CD4-positive, alpha-beta T cell treated with Interleukin-10 for 1 hour (primary cell): ENCODE results near the gene POU5F2.

Source experiments
- DNase-seq: peaks from one replicate; pipeline ENCODE4 v3.0.0-alpha.2; 2020

The POU5F2 gene, protein sequence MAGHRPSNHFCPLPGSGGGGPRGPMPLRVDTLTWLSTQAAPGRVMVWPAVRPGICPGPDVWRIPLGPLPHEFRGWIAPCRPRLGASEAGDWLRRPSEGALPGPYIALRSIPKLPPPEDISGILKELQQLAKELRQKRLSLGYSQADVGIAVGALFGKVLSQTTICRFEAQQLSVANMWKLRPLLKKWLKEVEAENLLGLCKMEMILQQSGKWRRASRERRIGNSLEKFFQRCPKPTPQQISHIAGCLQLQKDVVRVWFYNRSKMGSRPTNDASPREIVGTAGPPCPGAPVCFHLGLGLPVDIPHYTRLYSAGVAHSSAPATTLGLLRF

DNA sequence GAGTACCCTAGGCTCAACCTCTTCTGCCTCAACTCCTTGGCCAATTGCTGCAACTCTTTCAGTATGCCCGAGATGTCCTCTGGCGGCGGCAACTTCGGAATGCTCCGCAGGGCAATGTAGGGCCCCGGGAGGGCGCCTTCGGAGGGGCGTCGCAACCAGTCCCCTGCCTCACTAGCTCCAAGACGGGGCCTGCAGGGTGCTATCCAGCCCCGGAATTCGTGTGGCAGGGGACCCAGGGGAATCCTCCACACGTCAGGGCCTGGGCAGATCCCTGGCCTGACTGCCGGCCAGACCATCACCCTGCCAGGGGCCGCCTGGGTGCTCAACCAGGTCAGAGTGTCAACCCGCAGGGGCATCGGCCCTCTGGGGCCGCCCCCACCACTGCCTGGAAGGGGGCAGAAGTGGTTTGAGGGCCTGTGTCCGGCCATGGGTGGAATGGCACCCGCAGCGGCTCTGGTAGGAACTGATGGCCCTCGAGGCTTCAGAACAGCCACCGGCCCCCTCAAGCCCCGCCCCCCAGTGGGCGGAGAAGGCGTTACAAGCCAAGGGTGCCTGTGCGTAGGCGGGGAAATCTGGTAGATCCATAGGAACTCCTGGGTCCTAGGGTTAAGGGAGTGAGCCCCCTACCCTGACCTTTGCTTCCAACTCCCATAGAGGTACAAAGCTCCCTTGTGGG, at the start of gene POU5F2:
Gene POU5F2, minus strand, starts transcription at position 465 of the 676 bp plus-strand sequence. Its CDS starts 37 bp downstream, at position 428.
- DNase-seq = no peak

DNA sequence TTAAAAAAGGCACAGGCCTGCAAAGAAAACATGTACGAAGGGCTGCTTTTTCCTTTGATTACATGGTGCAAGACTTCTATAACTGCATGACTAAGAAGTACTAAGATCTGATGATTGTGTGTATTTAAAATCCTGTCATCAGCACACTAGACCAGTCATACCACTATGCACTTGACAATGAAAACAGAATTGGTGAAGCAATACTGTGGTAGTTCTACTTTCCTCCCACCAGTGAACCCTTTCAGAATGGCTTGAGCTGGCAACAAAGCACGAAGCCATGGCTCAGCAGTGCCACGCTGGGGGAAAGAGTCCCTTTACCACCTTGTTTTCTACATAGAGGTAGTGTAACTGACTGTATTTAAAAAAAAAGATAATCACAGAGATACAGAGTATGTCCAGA, 49.0 kb upstream of the POU5F2 start:
- DNase-seq = no peak

DNA sequence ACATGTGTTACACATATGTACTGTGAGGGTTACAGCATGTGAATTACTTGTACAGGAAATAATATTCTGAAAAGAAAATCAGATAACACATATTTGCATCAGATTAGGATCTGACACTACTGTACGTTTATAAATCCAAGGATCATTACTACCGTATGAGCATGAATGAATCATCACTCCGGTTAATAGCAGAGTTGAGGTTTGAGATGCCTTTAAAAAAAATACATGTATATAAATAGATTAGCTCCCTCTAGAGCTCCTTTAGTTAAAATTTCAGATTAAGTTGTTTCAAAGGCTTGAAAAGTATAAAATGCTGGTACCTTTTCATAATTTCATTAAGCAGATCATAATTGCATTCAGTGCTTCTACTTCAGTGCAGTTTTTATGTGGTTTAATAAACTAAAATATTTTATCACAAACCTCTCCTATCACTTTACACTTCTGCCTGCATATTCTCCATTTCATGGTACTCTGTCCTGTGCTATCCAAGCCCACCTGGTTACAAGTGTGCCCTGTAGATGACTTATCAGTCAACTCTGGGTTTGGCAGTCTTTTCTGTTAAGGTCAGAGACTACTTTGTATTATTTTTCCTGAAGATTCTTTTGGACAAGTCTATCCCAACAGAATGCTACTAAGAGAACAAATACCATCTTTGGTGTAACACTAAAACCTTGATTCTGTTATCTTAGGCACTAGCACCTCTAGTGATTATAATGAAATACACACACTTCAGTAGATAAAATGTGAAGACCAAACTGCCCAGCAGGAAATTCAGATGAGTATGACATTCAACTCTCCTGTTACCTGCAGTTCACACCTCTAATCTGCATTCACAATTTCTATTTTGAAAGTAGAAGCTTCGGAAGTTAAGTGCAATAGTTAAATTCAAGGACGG, 48.0 kb upstream of the POU5F2 start:
- no peak for DNase-seq

DNA sequence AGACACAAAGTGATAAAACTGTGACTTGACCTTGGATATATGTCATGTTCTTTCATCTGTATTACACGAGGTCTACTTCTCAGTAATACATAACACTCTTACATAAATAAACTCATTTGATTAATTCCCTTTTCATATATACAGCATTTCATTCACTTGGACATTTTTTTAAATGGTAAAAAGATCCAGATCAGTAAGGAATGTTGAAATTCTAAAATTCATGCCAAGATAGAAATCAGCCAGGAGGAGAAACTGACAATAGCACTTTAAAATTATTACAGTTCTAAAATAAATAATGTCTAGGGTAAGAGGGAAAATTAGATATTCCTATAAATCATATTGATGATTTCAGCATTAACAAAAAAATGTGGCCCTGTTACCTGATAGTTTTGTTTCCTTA, 46.2 kb upstream of the POU5F2 start:
- no peak for DNase-seq

DNA sequence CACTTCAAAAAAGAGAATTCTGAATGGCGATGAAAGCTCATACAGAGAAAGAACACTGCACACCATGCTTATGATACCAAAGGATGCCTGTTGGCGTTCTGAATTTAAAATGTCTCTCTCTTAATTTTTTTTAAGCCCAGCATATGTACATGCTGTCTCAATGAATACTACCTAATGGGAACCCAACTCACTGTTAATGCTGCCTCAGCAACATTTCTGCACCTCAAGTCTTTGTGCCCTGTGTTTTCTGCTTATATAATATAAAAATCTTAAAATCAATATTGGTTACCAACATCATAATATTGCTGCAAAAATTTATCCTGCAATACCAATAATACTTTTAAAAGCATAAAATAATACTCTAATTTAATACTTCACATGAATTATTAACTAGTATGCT, 44.1 kb upstream of the POU5F2 start:
- no peak for DNase-seq

DNA sequence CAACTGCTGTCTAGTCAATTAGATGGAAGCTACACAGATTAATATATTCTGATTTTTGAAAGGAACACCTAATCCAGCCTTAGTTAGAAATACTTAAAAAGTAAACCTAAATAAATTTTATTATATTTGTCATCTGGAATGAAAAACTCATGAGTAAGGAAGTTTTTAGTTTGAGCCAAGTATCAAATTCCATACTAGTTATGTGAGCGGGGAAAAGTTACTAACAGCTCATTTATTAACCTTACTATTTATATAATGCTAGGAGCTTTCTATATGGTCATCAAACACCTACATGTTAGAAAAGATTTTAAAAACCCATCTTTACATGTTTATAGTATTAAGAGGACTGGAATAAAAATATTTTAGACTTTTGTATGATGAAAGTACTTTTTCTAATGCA, 41.6 kb upstream of the POU5F2 start:
- DNase-seq = no peak

DNA sequence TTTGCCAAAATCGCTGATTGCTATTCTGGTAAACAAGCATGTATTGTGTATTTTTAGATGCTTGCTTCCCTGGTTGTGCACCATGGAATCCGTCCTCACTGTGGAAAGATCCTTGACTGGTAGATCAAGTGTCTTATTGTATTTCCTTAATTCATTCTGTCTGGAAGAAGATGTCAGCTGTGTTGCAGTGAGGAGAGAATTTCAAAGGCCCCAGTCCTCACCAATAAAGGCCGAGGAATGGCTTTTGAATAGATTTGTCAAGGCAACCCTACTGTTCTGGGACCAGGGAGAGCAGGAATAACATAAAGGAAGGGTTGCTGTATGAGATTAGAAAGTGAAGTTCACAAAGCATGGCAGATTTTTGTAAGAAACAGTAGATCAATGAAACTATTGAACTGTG, 36.2 kb upstream of the POU5F2 start:
- no peak for DNase-seq

DNA sequence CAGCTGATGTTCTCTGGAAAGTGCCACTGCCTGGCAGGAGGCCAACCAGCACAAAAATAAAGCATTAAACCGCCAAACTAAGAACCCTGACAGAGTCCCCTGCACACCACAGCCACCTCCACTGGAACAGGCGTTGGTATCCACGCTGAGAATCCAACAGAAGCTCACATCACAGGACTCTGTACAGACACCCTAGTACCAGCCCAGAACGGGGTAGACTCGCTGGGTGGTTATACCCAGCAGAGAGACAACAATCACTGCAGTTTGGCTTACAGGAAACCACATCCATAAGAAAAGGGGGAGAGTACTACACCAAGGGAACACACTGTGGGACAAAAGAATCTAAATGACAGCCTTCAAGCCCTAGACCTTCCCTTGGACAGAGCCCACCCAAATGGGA, 15.0 kb upstream of the POU5F2 start:
- DNase-seq = no peak

DNA sequence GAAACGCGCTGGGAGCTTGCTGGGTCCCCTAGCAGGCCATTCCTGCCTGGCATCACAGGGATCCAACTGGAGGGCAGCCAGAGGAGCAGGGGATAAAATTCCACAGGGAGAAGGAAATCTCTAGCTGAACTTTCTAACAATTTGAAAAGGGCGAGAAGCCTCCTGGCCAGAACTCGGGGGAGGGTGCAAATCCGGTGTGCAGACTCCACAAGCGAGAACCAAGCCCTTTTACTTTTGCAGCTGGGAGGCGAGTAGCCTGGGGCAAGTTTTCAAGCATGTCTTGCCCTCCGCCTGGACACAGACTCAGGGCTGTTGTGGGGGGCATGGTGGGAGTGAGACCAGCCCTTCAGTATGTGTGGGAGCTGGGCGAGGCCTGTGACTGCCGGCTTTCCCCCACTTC, 14.3 kb upstream of the POU5F2 start:
- no peak for DNase-seq

DNA sequence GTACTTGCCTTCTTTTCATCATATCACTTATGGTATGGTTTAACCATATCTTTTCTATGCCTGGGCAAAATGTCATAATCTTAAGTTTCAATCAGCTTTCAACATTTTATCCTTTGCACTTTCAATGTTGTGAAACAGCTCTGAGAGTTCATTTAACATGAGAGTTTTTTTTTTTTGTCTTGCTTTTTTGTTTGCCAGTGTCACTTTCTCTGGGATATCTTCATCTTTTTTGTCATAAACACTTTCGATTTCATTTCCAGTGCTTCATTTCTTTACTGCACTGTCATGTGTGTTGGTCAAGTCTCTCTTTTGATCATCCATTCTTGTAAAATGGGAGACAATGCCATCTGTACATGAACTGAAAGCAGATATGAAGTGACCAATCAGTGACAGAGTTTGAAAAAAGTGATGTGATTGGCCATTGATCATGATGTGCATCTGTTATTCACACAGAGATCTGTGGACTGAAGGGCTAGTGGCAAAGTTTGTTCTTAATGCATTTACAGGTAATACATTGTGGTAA, 7.5 kb upstream of the POU5F2 start:
- DNase-seq = no peak

DNA sequence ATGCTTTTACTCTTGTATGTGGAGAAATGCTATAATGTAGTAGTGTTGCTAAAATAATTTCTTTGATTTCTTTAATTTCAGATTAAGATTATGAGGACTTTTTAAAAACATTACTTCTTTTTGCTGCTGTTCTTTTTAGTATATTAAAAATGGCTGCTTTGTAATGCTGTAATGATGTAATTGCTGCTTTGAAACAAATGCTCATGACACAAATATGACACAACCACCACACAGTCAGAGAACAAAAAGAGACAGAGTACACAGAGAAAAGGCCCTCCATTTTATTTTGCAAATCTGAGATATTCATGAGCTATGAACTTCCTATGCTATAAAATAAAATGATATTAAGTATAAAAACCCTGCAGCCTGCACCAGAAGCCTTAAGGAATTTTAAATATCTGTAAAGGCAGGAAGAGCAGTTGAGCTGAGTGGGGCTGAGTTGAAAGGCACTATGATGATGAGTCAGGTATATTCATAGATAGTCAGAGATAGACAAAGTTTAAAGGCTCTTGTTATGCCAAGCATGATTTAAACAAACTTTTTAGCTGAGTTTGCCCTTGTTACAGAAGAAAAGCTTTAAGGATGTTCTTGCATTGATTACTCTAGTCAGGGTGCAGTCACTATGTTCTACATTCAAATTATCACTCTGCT, 5.1 kb upstream of the POU5F2 start:
- no peak for DNase-seq

DNA sequence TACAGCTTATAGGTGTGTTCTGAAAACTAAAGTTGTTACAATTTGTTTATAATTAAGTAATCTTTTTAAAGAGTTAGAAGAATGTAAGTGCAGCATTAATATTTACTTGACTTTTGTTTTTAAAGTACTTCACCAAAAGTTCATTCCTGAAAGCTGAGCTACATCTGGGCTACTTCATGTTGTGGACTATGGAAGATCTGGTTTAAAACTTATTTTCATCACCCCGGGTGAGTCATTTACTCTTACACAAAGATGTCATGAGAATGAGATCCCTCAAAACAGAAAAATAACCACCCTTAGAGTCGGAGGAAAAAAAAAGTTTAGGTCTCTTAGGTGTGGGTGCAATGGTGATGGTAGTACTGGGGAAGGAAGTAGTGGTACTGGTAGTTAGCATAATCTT, 5.1 kb downstream of the POU5F2 start:
- no peak for DNase-seq

DNA sequence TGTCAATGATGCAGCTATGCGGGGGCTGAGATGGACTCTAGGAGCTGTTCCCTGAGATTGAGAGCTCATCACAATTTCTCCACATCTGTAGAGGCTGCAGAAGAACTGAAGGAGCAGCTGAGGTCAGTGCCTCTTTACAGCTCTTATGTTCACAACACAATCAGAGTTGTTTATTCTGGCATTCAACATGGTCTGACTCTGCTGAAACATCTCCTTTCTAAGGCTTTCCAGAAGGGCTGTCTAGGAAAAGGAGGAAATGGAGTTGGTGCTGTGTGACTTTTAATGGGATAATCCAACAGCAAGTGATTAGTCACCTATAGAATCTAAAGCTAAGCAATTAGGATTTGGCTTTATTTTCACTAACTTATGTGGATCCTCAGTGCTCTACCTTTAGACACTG, 6.0 kb downstream of the POU5F2 start:
- no peak for DNase-seq

DNA sequence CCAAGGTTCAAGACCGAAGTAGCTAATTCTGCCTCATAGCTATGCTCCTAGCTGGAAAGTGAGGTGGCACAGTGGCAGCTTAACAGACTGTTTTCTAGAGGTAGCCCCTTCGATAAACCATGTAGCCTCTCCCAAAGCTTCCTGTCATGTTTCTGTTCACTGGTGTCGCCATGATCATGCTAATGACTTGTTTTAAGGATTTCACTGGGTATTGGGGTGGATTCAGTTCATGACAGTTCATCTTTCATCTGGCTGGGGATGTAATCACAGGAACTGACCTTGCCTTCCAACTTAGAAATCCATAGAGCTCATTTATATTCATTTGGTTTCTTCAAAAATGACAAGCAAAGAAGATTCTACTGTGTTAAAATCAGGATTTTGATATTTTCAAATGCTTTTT, 9.4 kb downstream of the POU5F2 start:
- no peak for DNase-seq

DNA sequence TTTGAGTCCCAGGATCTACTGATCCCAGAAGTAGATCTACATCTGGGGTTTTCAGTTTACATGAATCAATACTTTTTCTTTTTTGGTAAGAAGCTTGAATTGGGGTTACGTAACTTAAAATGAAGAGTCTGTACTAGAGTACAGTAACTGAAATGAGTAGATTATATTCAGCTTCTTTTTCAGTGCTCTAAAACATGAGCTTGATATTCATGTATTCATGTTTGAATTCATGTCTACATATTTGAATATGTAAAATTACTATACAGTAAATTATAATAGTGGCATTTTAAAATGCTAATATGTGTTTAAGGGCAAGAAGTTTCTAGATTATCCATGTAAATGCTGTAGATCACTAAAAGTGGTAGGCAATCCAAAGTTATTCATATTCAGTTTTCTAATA, 14.8 kb downstream of the POU5F2 start:
- no peak for DNase-seq

DNA sequence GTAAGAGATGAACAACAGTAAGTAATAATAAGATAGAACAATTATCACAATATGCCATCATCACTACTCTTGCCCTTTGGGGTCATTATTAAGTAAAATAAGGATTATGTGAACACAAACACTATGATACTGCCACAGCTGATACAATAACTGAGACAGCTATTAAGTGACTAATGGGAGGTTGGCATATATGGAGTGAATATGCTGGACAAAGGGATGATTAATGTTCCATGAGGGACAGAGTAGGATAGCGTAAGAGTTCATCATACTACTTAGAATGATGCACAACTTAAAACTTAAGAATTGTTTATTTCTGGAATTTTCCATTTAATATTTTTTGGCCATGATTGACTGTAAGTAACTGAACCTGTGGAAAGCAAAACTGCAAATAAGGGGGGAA, 16.6 kb downstream of the POU5F2 start:
- DNase-seq = no peak

DNA sequence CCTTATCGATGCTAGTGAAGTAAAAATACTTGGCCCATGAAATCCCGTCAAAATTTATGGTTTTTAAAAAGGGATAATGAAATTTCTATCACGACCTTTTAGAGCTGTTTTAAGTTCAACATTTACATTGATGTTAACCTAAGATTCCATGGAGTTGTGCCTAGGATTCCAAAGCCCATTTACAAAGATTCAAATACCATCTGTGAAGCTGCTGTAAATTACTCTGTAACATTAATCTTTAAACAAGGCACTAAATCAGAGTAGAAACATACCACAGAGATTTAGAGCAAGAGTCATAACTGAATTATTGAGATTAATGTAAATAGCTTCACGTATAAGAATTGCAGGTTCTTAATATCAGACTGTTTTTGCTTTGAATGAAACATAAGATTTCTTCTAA, 17.7 kb downstream of the POU5F2 start:
- no peak for DNase-seq

DNA sequence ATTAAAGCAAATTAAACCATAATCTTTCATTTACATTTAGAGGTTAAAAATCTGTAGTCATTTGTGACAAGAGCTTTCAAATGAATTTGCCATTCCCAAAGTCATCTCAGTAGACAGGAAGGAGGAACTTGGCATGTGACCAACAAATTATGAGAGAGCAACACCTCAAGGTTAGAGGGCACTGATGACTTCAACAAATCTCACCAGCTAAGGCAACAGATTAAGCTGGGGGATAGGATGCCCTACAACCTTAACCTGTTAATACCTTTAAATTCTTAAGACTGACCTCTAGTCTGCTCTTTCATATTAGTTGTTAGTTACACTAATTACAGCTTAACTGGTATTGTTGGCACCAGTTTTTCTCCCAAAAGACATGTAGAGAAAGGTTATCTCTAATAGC, 18.4 kb downstream of the POU5F2 start:
- DNase-seq = no peak

DNA sequence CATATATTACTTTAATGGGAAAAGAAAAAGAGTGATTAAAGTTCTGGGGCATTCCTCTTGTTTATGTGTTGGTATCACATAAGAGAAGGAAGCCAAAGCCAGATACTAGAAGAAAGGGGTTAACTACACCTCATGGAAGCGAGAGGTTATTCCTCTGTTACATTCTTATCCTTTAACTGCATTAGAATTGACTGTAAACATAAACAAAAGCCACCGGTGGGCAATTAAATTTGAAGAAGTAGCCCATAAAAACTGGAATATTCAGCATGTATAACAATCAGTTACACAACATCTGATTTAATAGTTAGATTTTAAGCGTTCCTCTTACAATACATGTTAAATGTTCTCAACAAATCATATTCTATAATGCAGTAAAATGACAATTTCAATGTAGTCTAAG, 18.8 kb downstream of the POU5F2 start:
- no peak for DNase-seq

DNA sequence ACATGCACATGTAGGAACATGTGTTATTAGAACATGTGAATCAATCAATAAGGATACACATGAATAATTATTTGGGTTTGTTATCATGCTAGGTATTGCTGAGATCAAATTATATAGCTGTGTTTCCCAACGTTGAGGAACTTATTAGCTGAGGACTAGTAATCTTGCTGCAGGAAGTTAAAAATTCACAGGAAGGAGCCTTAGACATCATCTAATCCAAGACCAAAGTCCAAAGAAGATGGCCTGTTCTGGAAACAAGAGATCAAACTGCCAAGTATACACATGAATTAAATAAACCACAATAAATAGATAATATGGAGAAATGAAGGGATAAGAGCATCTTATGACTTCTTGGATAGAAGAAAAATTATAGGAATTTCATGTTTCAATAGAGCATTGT, 19.9 kb downstream of the POU5F2 start:
- no peak for DNase-seq

DNA sequence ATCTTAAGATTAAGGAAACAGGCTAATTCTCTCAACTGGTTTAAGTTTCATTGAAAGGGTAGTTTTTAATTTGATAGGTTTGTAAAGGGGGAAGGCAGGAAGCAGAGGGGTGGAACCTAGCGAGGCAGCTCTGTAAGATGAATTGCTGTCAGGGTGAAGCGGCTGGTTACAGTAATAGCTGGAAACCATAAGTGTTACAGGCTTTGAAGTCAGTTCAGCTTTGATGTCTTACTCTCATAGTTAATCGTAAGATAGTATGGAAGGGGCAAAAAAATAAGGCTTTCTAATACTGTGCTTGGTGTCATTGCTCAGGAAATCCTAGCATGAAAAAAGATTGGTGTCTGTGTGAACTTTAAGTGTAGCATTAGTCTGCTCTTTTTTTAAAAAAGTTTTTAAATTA, 20.3 kb downstream of the POU5F2 start:
- DNase-seq = no peak

DNA sequence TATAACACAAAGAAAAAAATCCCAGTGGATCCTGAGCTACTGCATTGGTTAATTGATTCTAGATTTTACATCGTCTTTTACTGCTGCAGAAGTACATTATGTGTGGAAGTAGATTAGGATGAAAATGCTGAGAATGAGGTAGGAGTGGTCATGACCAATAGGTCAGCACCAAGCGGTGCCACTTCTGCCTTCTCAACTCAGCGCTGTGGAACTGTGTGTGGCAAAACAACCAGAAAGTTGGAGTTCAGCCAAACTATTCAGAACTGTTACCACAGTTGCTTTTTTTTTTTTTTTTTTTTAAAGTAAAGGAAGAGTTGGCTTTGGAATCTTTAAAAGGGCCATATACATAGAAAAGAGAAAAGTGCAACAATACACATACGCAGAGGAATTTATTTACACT, 24.2 kb downstream of the POU5F2 start:
- DNase-seq = no peak

DNA sequence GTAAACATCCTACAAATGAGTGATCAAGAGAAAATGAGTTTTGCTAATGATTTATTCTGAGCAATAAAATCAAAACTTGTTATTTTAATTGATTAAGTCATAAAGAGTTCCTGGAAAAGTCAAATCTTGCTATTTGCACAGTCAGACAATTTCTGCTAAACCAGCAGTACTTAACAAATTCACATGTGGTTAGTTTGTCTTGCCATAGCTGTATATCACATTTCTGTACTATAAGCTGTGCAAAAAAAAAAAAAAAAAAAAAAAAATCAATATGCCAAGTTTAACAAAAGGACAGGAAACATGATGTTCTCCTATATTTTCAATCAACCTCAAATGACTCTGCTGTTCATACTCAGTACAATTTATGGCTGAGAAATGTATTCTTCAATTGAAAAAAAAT, 24.9 kb downstream of the POU5F2 start:
- DNase-seq = no peak
